Left forelimb (tissue), 1 donor: ENCODE data around the gene CHURC1.
A peak's percentile ranks its signal among the peaks of the same experiment; 100 is the strongest.

Source experiments
- DNase-seq: peaks from one replicate; pipeline ENCODE4 v3.0.0-alpha.2; 2018; ENCODE audit warnings: low spot score

CHURC1 gene

DNA sequence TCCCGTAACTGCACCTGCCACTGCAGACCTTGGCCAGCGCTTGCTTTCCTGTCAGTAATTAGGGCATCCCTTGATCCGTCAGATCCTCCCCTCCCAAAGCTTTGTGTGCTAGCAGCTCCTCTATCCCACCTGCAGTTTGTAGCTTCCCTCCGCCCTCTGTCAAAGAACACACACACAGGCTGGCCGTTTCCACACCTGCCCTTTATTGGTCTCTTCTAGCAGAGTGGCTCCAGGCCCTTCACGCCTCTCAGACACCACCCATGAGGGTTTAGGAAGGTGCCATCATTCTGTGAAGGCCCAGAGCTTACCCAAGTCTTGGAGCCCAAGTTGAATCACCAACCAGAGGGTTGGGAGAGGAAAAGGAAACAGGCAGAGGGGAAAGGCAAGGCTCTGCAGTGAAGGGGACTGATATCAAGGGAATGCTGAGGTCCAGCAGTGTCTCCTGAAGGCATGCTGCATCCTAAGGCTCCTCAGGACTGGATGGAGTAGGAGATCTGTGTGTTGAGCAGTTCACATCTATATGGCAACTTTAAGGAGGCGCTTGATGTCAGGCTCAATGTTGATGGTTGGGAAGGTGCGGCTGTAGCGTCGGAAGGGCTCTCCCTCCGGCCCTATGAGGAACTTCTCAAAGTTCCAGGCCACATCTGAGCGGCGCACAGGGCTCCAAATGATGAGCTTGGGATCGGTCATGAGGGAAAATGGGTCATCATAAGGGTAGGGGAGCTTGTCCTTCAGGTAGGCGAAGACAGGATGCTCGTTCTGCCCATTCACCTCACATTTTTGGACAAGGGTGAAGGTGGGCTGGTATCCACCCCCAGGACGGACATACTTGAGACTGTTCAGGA lies 24.9 kb downstream of the CHURC1 start:
- no peak for DNase-seq

DNA sequence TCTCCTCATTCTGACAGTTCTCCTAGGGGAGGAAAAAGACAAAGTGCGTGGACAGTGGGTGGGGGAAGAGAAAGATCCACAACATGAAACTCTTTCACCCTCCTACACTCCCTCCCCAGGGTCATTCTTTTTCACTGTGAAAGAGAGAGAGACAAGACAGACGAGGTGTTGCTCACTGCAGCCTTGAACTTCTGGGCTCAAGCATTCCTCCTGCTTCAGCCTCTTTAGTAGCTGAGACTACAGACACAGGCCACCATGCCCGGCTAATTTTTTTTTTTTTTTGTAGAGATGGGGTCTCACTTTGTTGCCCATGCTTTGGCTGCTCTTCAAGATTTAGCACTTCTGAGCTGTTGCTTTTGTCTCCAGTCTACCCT lies 25.5 kb downstream of the CHURC1 start:
- no peak for DNase-seq

DNA sequence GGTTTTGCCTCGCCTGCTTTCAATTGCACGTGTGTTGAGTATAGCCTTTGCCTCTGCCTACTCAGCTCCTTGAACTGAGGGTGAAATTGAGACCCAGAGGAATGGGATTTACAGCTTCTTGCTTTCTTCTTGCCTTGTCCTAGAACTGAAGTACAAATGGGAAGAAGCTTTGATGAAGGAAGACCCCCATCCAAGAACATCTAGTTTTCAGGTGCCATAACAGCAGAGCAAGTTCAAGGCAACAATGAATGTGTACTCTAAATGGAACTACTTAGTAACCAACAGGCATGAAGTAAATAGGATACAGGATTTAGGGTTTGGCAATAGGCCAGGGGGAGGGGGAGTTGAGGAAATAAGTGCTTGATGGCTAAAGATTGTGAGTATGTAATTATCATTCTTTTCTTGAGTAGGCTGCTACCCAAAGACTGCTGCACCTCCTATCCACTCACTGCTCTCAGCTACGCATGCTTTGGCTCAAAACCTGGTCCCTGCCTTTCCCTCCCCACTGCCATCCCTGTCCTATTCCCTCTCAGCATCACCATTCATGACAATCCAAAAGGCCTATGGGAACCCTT lies 26.2 kb downstream of the CHURC1 start:
- DNase-seq, result no peak

DNA sequence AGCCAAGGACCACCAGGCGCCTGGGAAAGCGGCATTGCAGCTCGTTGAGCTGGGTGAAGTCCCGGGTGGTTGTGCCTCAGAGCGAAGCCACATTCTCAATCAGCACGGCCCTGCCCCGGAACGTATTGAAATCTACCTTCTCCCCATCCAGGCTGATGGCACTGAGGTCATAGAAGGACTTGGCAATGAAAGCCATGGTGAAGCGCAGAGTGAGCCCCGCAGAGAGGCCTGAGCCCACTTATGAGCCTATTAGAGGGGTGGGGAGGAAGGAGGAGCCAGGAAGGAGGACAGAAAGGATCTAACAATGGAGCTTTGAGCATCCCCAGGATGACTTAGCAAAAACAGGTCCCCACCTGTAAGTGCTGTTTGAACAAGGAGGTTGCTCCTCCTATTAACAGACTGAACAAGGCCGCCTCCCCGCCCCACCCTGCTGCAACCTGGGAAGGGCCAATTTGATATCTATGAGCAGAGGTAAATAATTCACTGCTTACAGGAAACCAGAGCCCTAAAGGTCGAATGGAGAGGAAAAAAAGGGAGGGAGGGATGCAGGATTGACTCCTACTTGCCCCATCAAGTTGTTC lies 28.4 kb downstream of the CHURC1 start, which contains the start of gene GPX2:
Gene GPX2 (minus strand): TSS at position 215 of the 581 bp plus-strand sequence. CDS start 19 bp downstream, at position 196.
- no peak for DNase-seq

DNA sequence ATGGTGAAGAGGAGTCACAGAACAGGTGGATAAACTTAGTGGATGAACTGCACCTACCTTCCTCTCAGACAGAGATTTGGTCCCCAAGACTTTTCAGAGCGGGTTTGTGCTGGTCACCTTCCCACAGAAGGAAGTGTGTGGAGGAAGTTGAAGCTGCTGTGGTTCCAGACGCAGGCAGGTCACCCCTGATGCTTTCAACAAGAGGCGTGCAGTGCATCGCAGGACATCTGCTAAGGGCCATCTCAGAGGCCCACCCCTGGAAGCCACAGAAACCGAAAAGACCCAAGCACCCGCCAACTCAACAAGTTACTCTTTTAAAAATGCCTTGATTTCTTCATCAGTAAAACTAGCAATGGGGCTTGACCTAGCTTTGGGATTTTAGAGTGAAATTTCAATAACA lies 29.3 kb downstream of the CHURC1 start:
- no peak for DNase-seq

DNA sequence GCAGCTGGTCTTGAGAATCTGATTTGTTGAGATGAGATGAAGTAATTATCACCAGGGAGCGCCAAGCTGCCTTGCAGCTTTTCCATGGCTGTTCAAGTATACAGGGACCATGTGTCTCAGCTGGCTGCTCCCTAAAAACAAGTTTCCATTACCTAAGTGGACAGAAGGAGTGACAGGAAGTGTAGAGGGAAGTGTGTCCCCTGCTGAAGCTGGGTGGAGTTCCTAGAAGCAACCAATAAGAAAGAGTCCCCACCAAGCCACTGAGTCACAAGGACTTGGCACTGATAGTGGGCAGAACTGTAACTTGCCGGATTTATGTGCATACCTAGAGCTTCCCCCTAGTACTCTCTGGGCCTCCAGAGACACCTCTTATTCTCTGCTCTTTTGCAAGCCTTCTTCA lies 29.8 kb downstream of the CHURC1 start:
- DNase-seq, result no peak

DNA sequence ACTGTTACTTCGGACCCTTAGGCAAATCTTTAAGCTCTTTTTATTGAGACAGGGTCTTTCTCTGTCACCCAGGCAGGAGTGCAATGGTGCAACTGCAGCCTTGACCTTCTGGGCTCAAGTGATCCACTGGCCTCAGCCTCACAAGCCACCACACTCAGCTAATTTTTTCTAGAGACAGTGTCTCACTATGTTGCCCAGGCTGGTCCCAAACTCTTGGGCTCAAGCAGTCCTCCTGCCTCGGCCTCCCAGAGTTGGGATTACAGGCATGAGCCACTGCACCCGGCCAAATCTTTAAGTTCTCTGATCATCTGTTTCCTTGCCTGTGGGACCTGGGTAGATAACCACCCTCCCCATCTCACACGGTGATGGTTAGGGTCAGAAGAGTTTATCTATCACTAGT lies 30.6 kb downstream of the CHURC1 start:
- DNase-seq, result no peak

DNA sequence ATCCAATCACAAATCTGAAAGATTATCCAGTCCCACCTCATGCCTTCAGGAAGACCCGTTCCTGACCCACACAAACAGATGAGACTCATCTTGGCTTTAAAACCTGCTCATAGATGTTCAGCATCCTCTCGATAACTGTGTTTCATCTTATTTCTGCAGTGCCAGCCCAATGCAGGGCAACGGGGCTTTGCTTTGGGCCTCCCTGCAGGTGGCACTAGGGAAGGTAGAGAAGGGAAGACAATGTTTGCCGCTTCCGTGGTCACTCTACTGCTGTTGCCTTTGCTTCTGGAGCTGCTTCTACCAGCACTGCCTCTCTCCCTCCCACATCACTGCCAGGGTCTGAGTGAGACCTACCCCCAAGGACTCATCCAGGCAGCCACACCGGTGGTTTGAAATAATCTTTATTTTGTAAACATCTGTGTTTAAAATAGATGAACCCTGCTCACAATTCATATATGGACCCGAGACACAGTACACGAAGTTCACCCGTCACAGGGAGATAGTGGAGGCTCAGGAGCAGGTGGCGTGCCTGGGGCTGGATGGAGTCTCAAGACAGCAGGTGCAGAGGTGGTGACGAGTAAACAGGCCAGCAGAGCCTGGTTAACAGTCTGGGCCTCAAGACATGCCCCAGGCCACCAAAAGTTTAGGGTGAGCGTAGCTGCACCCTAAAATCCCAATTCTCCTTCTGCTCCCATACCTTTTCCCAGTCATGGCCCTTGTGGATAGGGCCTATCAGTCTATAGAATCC lies 31.4 kb downstream of the CHURC1 start:
- no peak for DNase-seq

DNA sequence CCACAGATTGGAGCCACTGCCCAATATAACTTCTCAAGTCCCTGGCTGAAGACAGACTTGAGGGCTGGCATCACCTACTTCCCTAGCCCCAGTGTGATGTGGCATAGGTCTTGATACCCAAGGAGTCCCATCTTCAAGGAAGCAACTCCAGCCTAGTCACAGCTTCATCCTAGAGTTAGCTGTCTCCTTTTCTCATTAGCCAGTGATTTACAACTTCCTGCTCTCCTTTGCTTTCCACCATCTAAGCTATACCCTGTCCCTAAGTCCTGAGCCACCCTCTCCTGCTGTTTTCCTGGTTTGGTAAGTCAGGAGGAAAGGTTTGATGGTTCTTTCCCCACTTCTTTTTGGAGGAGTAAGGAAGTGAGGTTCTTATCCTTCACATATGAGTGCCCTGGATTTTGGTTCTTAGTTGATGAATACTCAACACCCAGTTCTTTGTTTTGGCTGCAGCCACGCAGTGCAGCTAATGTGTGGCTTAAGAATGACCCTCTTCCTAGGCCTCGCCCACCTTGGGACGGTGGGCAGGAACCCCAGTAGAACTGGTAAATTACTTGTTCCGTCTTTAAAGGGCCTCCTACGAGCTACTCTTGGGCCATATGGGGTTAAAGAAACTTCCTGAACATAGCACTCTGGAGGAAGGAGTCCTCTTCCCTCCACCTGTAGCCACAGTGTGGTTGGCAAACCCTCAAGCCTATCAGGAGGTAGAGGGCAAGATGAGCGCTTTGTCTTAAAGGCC lies 32.2 kb downstream of the CHURC1 start:
- no peak for DNase-seq

DNA sequence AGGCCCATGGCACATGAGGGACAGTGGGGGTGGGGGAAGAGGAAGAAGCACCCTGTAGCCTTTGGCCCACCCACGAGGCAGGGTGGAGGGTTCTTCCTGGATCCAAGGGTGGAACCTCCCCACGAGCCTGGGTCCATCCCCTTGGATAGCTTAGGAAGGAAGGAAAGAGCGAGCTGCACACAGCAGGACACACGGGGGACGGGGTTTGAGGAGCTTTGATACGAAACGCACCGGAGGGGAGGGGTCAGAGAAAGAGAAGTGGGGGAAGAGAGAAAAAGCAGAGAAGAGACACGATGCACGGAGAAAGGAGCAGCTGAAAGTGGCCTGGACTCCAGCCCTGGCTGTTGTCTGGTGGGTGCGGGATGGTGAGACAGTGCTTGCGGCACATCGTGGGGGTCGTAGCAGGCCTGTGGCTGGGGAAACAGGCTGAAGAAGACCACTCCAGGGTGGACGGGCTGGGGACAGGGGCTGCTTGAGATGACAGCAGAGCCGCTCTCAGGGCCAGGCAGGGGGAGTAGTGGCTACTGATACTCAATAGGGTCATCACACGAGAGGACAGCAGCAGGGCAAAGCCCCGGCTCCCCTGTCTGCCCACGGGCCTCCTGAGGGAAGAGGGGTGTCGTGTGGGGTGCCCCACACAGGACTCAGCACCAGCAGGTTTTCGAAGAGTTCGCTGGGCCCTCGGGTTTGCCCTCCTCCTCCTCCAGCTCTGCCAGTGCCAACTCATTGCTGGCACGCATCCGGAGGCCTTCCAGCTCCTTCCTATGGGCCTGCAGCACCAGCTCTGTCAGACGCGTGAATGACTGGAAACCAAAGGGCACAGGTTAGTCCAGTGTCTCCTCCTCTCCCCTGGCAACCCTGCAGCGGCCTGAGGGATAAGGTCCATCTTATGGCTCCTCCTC lies 33.7 kb downstream of the CHURC1 start:
- no peak for DNase-seq

DNA sequence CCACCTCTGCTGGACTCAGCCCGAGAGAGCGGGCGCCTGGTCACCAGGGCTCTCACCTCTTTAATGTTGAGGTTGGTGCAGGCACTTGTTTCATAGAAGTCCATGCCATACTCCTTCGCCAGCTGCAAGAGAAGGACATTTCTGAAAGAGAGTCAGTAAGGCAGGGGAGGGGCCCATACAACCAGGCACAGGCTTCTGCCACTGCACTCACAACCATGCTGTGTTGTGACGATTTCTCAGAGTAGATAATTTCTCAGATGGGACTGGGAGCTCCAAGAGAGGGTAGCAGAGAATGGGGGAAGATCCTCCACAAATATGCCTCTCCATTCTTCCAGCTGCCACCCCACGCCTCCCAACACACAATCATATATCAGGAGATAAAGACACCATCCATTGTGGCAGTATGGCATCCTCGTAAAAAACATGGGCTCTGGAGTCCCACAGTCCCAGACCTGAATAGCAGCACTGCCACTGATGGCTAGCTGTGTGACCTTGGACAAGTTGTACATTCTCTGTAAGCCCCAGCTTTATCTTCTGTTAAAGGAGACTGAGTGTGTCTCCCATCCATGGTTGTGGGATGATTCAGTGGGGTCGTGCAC lies 34.5 kb downstream of the CHURC1 start:
- DNase-seq, result no peak

DNA sequence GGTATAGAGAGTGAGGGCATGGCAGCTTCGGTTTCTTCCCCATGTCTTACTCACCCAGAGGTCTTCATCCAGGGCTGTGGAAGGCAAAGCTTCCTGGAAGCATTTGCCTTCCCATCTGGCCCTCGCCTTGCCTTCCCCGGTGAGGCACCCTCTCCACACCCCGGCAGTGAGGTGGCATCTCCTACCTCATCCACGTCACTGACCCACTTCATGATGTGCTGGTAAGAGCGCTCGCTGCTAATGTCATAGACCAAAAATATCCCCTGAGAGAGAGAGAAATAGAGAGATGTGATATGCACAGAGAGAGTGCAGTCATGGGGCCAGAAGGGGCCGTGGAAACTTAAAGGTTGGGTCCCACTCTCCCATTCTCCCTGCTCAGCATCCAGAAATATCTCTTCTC lies 36.6 kb downstream of the CHURC1 start:
- no peak for DNase-seq

DNA sequence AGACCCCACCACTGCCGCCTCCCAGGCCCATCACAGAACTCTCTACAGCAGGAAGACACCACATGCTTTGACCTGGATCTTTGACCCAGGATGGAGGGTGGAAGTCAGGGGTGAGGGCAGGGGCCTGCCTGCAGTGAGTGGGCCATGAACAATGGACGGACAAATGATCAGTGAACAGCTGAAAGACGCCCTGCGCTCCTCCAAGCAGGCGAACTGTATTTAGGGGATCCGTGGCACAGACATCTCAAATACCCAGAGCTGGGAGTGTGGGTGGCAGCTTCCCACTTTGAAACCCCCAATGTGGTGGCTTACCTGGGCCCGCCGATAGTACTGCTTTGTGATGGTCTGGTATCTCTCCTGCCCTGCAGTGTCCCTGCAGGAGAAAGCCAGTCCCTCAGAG lies 37.0 kb downstream of the CHURC1 start:
- no peak for DNase-seq

DNA sequence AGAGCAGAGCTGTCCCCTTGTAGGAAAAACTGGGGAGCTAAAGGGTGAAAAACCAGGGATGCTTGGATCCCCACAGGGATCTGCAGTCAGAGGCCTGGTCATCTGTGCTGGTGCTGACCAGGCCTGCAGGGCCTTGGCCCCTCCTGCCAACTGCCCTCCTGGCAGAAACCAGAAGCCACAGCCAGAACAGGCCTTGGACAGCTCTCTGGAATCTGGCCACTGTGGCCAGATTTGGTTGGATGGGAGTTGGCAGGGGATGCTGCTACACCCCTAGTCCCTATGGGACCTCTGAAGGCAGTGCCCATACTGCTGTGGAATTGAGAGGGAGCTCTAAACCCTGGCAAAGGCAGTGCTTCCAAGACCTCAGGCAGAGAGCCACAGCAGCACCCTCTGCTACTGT lies 37.5 kb downstream of the CHURC1 start:
- DNase-seq, result no peak

DNA sequence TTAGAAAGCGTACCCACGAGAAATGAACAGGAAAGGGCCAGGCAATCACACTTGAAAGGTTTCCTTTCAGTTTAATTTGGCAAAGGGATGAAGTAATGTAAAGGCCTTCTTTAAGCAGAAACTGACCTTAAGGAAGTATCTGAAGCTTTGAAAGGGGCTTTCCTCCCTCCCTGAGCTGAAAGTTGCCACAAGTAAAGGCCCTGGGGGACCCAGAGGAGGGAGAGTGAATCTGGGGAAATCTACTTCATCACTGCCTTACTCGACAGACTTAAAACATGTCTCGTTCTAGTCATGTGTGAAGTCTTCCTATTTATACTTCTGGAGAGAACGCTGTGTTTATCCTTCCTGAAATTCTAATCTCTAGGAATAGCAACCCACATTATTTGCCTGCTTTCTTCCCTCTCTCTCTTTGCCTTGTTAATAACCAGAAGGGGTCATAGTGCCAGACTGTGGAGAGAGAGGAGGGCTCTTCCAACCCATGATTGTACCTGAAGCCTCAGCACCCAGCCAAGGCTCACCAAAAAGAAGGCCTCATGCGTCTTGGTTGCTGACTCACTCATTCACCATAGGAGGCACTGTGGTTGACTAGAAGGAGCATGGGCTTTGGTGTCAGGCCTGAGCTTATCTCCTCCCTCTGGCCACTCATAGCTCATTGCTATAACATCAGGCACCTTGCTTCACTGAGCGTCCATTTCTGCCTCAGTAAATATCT lies 38.5 kb downstream of the CHURC1 start:
- DNase-seq, result no peak

DNA sequence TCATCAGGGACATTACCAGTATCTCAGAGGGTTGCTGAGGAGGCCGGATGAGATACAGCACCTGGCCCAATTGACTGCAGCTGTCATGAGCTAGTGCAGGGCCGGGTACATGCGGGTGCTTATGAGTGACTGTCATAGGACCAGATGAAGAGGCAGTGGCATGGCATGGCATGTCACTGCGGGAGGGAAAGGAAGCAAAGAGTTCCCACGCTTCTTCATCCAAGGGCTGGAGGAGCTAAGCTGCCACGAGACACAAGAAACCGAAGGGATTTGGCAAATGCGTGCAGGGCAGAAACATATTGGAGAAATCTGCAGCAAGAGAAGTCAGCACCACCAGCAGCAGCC lies 39.0 kb downstream of the CHURC1 start:
- DNase-seq, result no peak

DNA sequence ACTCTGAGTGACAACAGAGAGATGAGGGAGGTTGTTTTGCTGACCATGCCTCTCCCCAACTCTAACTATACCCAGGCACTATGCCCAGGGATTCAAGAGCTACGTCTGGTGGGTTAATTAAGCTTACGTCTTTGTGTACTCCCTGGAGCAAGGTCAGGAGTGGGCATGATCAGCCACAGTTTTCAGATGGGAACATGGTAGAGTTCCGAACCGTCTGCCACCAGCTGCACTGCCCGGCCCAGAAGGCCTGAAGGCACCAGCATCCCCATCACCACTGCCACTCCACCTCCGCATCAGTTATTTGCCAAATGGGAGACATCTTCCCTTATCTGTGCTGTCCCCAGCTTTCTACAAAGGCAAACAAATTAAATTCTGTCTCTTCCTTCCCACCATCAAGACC lies 39.4 kb downstream of the CHURC1 start:
- no peak for DNase-seq

DNA sequence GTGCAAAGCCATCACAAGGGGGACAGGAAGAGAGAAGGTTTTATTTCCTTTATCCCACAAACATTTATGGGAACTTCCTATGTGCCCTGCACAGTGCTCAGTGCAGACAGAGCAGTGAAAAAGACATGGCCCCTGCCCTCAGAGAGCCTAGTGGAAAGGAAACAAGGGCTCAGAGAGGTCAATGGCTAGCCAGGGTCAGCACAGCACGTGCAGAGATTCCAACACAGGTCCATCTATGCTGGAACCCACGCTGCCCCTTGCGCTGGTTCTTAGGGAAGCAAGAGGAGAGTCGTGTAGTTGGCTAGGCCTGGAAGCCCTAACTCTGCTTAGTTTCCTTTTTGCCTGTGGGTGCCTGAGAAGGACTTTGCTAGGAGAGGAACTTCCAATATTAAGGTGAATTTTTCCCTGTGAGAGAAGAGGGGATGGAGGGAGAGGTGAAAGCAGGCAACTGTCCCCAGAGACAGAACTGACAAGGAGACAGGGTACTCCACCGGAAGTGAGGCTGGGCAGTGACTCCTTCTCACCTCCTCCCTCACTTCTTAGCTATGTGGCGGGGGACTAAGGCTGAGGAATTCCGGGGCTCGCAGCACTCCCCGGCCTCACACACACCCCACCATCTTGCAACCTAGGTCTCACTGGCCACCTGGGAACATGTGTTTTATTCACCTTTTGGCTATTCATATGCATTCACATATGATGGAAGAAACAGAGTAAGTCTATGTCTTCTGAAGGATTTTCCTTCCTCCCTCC lies 40.4 kb downstream of the CHURC1 start:
- DNase-seq, result peak; percentile 42

DNA sequence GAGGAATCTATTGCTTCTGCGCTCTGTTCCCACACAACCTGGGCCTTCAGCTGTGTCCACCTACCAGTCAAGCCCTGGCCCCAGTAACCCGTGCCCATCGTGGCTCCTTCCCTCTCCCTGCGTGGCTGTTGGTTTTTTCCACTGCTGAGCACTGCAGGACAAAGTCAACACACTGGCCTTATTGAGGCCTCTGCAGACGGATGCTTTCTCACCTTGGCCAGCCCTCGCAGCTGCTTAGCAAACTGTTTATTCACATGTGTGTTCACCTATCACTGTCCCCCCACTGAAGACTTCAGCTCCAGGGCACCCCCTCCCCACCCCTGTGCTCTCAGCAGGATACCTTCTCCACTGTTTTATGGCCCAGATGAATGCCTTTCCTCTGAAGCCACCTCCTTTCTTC lies 41.0 kb downstream of the CHURC1 start:
- DNase-seq, result peak; percentile 46
